BLaER1 treated with 17β-estradiol and CSF1 and Interleukin-3, amounts not matched to agents 10 nM and 100 nM (cell line): ENCODE measurements around the gene CPO.

Source experiments
- H3K27ac ChIP-seq, 11 experiments: shearing (Covaris generic); formaldehyde crosslinking; 2 replicates each; pipeline ENCODE4 v1.8.1; 2022
- H3K27me3 ChIP-seq, 11 experiments: shearing (Covaris generic); formaldehyde crosslinking; 2 replicates each; pipeline ENCODE4 v1.8.1; 2022
- H3K36me3 ChIP-seq, 11 experiments: shearing (Covaris generic); formaldehyde crosslinking; 2 replicates each; pipeline ENCODE4 v1.8.1; 2022
- H3K4me1 ChIP-seq, 10 experiments: shearing (Covaris generic); formaldehyde crosslinking; 2 replicates each; pipeline ENCODE4 v1.8.1; 2022
- H3K4me2 ChIP-seq, 11 experiments: shearing (Covaris generic); formaldehyde crosslinking; 2 replicates each; pipeline ENCODE4 v1.8.1; 2022
- H3K4me3 ChIP-seq, 10 experiments: shearing (Covaris generic); formaldehyde crosslinking; 2 replicates each; pipeline ENCODE4 v1.8.1; 2022
- H3K9ac ChIP-seq, 11 experiments: shearing (Covaris generic); formaldehyde crosslinking; 2 replicates each; pipeline ENCODE4 v1.8.1; 2022
- H3K9me3 ChIP-seq, 11 experiments: shearing (Covaris generic); formaldehyde crosslinking; replicated peaks in 1 of 11; 2 replicates each; pipeline ENCODE4 v1.8.1; 2022
- H4K20me1 ChIP-seq, 11 experiments: shearing (Covaris generic); formaldehyde crosslinking; 2 replicates each; pipeline ENCODE4 v1.8.1; 2022
- Cebpa-rat ChIP-seq, 11 experiments: shearing (Covaris generic); IDR thresholded peaks; 2 replicates each; pipeline ENCODE4 v1.8.1; 2022

Gene CPO

GRCh38 chr2:206981739-206982340, 42.5 kb downstream of the CPO start:
- Histone ChIP-seq H3K36me3 (no peaks in the 10 kb centered on the region), H3K27me3 (no peaks in the 10 kb centered on the region), H3K9me3 (0 out of 22 replicates have a peak, but pooled peaks cover 0 to 6% (median 0%) of the 10 kb centered on the region in 11 experiments), H3K4me1 (peaks cover 0 to 35% (median 0%) of the 10 kb centered on the region in 10 experiments; a peak in 5 of 20 replicates), H4K20me1 (no peaks in the 10 kb centered on the region), H3K4me2 (peak overlapping the region in 3 of 11 experiments; percentile 18 to 77 (median 66); a peak in 4 of 22 replicates), H3K9ac (no peak overlapping the region), H3K4me3 (no peak overlapping the region), H3K27ac (peak overlapping the region in 1 of 11 experiments; percentile 33; a peak in 2 of 22 replicates)
- no peak for TF ChIP-seq Cebpa-rat (IDR thresholded peaks at IDR 0.05)

- no peak for TF ChIP-seq Cebpa-rat (IDR thresholded peaks at IDR 0.05)
- H3K4me1 ChIP-seq = peaks cover 0 to 35% (median 0%) of the 10 kb centered on the region in 10 experiments; a peak in 5 of 20 replicates
- no peaks in the 10 kb centered on the region for H4K20me1 ChIP-seq
- H3K36me3 ChIP-seq = no peaks in the 10 kb centered on the region
- H3K27me3 ChIP-seq = no peaks in the 10 kb centered on the region
- H3K9ac ChIP-seq = no peak overlapping the region
- no peak overlapping the region for H3K4me3 ChIP-seq
- H3K27ac ChIP-seq = peak overlapping the region in 2 of 11 experiments; percentile 7 to 33; a peak in 3 of 22 replicates
- peak overlapping the region in 3 of 11 experiments; percentile 18 to 77 (median 66); a peak in 5 of 22 replicates for H3K4me2 ChIP-seq
- H3K9me3 ChIP-seq = 0 out of 22 replicates have a peak, but pooled peaks cover 0 to 6% (median 0%) of the 10 kb centered on the region in 11 experiments
These were observed 43.1 kb downstream of the CPO start for GRCh38 chr2:206982360-206982955.

GRCh38 chr2:206983161-206983859, 44.0 kb downstream of the CPO start:
- H3K4me3 ChIP-seq = no peak overlapping the region
- peak overlapping the region in 3 of 11 experiments; percentile 18 to 77 (median 66); a peak in 5 of 22 replicates for H3K4me2 ChIP-seq
- no peaks in the 10 kb centered on the region for H4K20me1 ChIP-seq
- H3K27me3 ChIP-seq = no peaks in the 10 kb centered on the region
- no peaks in the 10 kb centered on the region for H3K36me3 ChIP-seq
- H3K9me3 ChIP-seq = 0 out of 22 replicates have a peak, but pooled peaks cover 0 to 6% (median 0%) of the 10 kb centered on the region in 11 experiments
- TF ChIP-seq Cebpa-rat (IDR thresholded peaks at IDR 0.05) = no peak
- peak overlapping the region in 2 of 11 experiments; percentile 7 to 33; a peak in 3 of 22 replicates for H3K27ac ChIP-seq
- no peak overlapping the region for H3K9ac ChIP-seq
- peaks cover 0 to 35% (median 0%) of the 10 kb centered on the region in 10 experiments; a peak in 5 of 20 replicates for H3K4me1 ChIP-seq

GRCh38 chr2:206984206-206984605, 44.9 kb downstream of the CPO start:
- Histone ChIP-seq H4K20me1 (no peaks in the 10 kb centered on the region), H3K9me3 (0 out of 22 replicates have a peak, but pooled peaks cover 0 to 6% (median 0%) of the 10 kb centered on the region in 11 experiments), H3K9ac (no peak overlapping the region), H3K4me2 (peak overlapping the region in 3 of 11 experiments; percentile 18 to 77 (median 66); a peak in 6 of 22 replicates), H3K27ac (no peak overlapping the region), H3K27me3 (no peaks in the 10 kb centered on the region), H3K36me3 (no peaks in the 10 kb centered on the region), H3K4me1 (peaks cover 0 to 35% (median 0%) of the 10 kb centered on the region in 10 experiments; a peak in 5 of 20 replicates), H3K4me3 (no peak overlapping the region)
- TF ChIP-seq Cebpa-rat (IDR thresholded peaks at IDR 0.05) = no peak

GRCh38 chr2:206986943-206987342, 47.6 kb downstream of the CPO start:
- no peak for TF ChIP-seq Cebpa-rat (IDR thresholded peaks at IDR 0.05)
- no peak overlapping the region for H3K4me3 ChIP-seq
- peaks cover 0 to 33% (median 0%) of the 10 kb centered on the region in 10 experiments; a peak in 5 of 20 replicates for H3K4me1 ChIP-seq
- no peak overlapping the region for H3K27ac ChIP-seq
- 0 out of 22 replicates have a peak, but pooled peaks cover 0 to 6% (median 0%) of the 10 kb centered on the region in 11 experiments for H3K9me3 ChIP-seq
- H3K9ac ChIP-seq = no peak overlapping the region
- H3K27me3 ChIP-seq = no peaks in the 10 kb centered on the region
- H3K4me2 ChIP-seq = no peak overlapping the region
- no peaks in the 10 kb centered on the region for H4K20me1 ChIP-seq
- no peaks in the 10 kb centered on the region for H3K36me3 ChIP-seq

- Histone ChIP-seq H3K27ac (no peak overlapping the region), H3K4me1 (peaks cover 0 to 24% (median 0%) of the 10 kb centered on the region in 10 experiments; a peak in 5 of 20 replicates), H3K9ac (no peak overlapping the region), H4K20me1 (no peaks in the 10 kb centered on the region), H3K4me3 (no peak overlapping the region), H3K36me3 (no peaks in the 10 kb centered on the region), H3K4me2 (no peak overlapping the region), H3K9me3 (0 out of 22 replicates have a peak, but pooled peaks cover 0 to 6% (median 0%) of the 10 kb centered on the region in 11 experiments), H3K27me3 (no peaks in the 10 kb centered on the region)
- TF ChIP-seq Cebpa-rat (IDR thresholded peaks at IDR 0.05) = no peak
These were observed 48.5 kb downstream of the CPO start for GRCh38 chr2:206987810-206988209.

- H3K4me2 ChIP-seq = no peak overlapping the region
- no peak for TF ChIP-seq Cebpa-rat (IDR thresholded peaks at IDR 0.05)
- 0 out of 22 replicates have a peak, but pooled peaks cover 0 to 6% (median 0%) of the 10 kb centered on the region in 11 experiments for H3K9me3 ChIP-seq
- no peaks in the 10 kb centered on the region for H3K27me3 ChIP-seq
- H3K36me3 ChIP-seq = no peaks in the 10 kb centered on the region
- no peak overlapping the region for H3K9ac ChIP-seq
- H3K4me1 ChIP-seq = peaks cover 0 to 24% (median 0%) of the 10 kb centered on the region in 10 experiments; a peak in 5 of 20 replicates
- no peaks in the 10 kb centered on the region for H4K20me1 ChIP-seq
- no peak overlapping the region for H3K27ac ChIP-seq
- no peak overlapping the region for H3K4me3 ChIP-seq
These were observed 49.6 kb downstream of the CPO start for GRCh38 chr2:206988884-206989283.

GRCh38 chr2:206989311-206989710, 50.0 kb downstream of the CPO start:
- no peak overlapping the region for H3K9ac ChIP-seq
- no peaks in the 10 kb centered on the region for H3K36me3 ChIP-seq
- H3K4me3 ChIP-seq = no peak overlapping the region
- H3K27me3 ChIP-seq = no peaks in the 10 kb centered on the region
- TF ChIP-seq Cebpa-rat (IDR thresholded peaks at IDR 0.05) = no peak
- H3K4me2 ChIP-seq = peak overlapping the region in 1 of 11 experiments; percentile 11; a peak in 1 of 22 replicates
- H3K4me1 ChIP-seq = peaks cover 0 to 23% (median 0%) of the 10 kb centered on the region in 10 experiments; a peak in 5 of 20 replicates
- no peaks in the 10 kb centered on the region for H4K20me1 ChIP-seq
- H3K27ac ChIP-seq = no peak overlapping the region
- 0 out of 22 replicates have a peak, but pooled peaks cover 0 to 6% (median 0%) of the 10 kb centered on the region in 11 experiments for H3K9me3 ChIP-seq
